HG03354 (cell line): ENCODE results near the gene CSNK2A2.

ENCODE experiments used
- ATAC-seq: cut with Tn5 transposase; IDR thresholded peaks from one replicate; pipeline ENCODE4 v1.9.1; 2021; ENCODE audit warnings: mild to moderate bottlenecking; ENCODE audit not compliant: unreplicated experiment, poor library complexity, severe bottlenecking

CSNK2A2 gene

GRCh38 chr16:58198022-58198683, at the start of gene CSNK2A2:
Gene CSNK2A2 (minus strand): TSS chr16:58198106. CDS start chr16:58197736, 370 bp downstream.
- ATAC-seq = peak; percentile 83

DNA sequence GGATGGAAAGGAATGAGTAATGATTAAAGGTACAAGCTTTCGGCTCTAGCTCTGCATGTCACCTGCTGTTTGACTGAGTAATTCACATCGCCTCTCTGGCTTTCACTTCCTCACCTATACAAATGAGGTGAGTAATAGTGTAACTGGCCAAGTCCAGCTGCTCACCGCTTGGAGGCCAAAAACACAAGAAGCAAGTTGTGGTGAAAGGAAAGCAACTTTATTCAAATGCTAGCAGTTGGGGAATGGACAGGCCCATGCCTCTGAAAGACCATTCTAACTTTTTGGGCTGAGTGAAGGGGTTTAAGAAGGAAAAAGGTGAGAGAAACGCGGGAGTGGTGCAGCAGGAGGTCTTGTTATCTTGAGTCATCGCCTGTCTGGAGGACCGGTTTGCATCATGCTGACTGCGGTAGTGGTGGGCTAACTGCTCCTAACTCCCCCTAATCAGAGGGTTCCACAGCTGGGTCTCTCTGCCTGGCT, 45.7 kb upstream of the CSNK2A2 start:
- ATAC-seq = peak; percentile 99

- peak; percentile 15 for ATAC-seq
Observed at GRCh38 chr16:58236831-58237230, 38.9 kb upstream of the CSNK2A2 start.

DNA sequence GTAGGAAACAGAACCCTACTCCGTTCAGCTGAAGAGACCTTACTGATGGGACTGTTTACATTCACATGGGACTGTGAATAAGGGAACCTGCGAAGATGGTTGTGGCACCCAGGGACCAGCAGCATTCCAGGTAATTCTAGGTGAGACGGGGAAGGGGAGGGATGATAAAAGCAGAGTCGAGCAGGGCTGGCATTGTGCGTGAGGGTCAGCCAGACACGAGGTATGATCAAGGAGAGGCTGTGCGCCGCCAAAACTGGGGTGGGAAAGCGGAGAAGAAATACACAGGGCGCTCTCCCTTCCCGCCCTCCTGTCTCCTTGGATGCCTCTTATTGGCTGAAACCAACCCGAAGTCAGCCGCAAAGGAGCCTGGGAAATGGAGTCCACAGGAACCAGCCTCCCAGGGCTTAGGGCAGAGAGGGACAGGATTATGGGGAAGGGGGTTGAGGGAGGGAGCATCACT, 38.4 kb upstream of the CSNK2A2 start:
- ATAC-seq = peak; percentile 97

DNA sequence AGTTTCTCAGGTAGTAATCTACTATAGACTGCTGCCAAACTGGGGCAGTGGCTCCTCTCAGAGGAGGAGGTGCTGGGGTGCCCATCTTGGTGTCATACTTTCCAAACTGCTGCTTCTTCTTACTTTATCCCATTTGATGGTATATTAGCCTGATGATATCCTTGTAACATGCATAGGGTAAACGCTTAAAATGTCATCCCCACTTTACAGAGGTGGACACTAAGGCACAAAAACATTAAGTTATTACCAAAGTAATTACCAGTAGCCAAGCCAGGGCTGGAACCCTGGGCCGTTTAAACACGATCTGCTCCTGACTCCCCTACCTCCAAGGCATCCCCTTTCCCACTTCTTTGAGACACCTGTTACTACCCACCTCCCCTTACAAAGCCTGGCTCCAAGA, 37.8 kb upstream of the CSNK2A2 start:
- ATAC-seq = no peak

GRCh38 chr16:58234831-58235595, 37.1 kb upstream of the CSNK2A2 start:
- ATAC-seq = no peak

GRCh38 chr16:58230259-58230658, 32.4 kb upstream of the CSNK2A2 start:
- no peak for ATAC-seq

- ATAC-seq = no peak
Observed at GRCh38 chr16:58226790-58227189, 28.9 kb upstream of the CSNK2A2 start.

GRCh38 chr16:58225965-58226602, 28.2 kb upstream of the CSNK2A2 start:
- no peak for ATAC-seq

- ATAC-seq = no peak
Observed at GRCh38 chr16:58222532-58223316, 24.8 kb upstream of the CSNK2A2 start.

GRCh38 chr16:58219432-58219831, 21.5 kb upstream of the CSNK2A2 start:
- ATAC-seq = no peak

DNA sequence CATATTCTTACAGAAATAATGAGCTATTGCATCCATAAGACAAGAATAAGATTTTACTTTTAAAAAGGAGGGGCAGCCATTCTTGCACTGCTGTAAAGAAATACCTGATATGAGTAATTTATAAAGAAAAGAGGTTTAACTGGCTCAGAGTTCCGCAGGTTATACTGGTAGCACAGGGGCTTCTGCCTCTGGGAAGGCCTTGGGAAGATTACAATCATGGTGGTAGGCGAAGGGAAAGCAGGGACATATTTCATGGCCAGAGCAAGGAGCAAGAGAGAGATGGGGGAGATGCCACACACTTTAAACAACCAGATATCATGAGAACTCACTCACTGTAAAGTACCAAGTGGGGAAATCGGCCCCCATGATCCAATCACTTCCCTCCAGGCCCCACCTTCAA, 20.9 kb upstream of the CSNK2A2 start:
- ATAC-seq = no peak

DNA sequence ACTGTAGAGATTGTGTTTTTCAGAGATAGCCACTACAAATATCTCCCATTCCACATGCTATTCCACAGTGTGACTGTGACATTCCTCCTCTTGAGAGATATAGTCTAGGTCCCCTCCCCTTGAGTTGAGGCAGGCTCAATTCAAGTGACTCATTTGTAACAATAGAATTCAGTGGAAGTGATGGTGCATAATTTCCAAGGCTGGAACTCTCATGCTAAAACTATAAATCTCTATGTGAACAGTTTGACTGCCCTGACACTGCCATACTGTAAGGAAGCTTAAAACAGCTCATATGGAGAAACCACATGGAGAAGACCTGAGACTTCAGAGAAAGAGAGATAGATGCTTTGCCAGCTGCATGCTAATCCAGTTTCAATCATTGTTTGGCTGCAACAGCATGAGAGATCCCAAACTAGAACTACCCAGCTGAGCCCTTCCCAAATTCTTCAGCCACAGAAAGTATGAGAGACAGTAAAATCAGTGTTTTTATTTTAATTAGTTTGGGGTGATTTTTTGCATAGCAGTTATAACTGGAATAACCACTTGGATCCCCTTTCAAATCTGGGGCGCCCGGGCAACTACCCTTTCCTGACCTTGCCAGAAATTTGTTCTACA, 19.5 kb upstream of the CSNK2A2 start:
- no peak for ATAC-seq

DNA sequence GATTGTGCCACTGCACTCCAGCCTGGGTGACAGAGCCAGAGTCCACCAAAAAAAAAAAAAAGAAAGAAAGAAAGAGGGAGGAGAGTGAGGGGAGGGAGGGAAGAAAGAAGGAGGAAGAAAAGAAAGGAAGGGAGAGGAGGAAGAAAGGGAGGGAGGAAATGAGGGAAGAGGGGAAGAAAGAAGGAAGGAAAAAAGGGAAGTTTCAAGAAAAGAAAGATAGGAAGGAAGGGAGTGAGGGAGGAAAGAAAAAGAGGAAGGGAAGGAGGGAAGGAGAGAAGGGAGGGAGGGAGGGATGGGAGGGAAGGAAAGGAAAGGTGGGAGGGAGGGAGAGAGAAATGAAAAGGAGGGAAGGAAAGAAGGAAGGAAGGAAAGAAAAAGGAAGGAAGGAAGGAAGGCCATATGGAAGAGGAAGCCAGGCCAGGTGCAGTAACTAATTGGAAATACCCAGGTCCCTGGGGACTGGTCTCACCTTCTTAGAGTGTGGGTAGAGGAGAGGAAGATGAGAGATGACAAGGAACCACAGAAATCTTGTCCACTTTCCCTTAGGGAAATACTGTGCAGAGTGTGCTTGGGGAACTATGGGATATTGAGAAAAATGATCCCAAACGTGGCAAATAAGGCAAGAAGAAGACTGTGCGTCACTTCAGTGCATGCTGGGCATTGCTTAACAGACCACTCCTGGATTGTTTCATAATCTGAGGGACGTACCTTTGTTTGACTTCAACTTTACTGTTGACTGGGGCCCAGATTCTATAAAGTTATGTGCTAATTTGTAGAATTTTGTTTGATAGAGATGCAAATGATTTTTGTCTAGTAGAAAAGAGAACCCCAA, 15.1 kb upstream of the CSNK2A2 start:
- ATAC-seq = peak; percentile 39

DNA sequence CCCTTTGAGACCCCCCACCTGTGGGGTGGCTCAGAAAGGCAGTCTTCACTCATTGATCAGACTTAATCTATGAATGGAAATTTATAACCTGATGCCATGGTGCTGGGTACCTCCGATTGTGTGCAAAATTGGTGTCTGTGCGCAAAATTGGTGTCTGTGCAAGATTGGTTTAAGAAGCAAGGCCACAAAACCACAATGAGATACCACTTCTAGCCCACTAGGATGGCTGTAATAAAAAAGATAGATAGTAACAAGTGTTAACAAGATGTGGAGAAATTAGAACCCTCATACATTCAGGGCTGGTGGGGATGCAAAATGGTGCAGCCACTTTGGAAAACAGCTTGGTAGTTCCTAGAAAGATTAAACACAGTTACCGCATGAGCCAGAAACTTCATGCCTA, 13.9 kb upstream of the CSNK2A2 start:
- no peak for ATAC-seq

DNA sequence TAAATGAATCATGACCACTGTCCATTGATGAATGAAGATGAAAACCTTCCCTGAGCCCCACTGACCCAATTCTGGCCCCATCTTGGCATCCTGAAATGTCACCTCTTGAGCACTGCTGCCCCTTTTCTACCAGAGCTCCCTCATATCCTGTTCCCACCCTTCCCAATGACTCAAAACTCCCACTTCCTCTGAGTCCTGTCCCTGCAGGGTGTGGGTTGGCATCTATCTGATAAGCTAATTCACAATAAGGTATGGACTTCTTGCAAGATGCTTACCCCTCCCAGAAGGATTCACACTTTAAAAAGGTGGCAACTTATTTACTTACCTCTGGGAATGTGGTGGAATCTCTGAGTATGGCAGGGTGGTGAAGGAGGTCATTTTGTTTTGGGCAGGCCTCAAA, 13.3 kb upstream of the CSNK2A2 start:
- no peak for ATAC-seq

DNA sequence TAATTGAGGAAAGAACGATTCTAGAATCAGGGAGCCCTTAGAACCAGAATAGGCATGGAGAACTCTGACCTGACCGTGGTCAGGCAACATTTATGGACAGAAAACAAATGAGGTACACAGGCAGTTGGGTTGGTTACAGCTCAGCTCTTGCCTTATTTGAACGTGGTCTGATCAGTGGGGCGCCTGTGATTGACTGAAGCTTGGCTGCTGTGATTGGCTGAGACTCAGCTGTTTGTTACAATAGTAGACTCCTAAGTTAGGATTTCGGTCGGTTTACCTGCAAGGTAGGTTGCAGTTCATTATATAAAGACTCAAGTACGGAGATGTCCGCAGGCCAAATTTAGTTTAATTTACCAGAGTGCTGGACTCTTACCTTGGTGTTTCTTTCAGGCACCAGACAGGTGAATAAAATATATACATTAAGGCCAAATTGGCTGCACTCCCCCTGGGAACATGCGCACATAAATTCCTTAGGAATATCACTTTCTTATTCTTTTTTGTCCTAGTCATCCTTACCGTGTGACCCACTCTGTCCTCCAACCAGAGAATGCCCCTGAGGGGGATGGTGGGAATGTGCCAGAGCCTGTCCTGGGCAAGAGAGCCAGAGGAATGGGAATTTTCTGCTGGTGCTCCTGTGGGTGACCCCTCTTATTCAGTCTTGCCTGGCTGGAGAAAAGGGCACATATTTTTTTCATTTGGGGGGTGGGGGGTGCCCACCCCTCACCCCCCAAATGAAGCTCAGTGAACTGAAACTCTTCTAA, 7.5 kb upstream of the CSNK2A2 start:
- no peak for ATAC-seq

GRCh38 chr16:58201163-58201562, 3.3 kb upstream of the CSNK2A2 start:
- ATAC-seq = no peak
